AG20443 (cell line): Measurements from ENCODE around the gene FGF12.

Source experiments
- DNase-seq: peaks from one replicate; pipeline ENCODE4 v3.0.0; 2012; ENCODE audit warnings: low spot score, mixed read lengths

FGF12 gene

DNA sequence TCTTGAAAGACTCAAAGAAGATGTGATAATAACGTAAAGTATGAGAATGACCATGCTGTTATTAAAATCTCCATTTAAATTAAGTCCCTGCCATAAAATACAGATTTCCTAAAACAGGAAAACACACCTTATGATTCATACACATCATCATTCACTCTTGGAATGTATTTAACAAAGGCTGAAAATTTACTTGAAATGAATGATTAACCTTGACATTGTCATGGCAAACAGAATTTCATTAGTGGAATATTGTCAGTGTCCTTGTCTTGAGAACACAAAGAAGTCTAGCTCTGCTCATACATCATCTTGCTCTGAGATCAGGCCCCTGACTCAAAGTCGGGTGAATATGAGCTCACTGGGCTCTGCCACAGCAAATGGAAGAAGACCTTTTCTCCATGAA lies 313.9 kb downstream of the FGF12 start:
- no peak for DNase-seq

DNA sequence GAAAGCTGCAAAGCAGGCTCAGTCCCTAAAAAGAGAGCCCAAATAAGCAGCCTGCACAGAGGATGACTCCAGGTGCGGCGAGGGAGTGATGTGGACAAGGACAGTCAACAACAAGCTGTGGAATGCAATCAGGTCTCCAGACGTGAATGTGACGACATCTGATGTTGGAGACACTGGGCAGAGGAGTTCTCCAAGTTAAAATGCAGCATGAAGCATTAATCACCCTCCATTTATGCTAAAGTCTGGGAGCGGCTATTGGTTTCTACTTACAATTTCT lies 316.7 kb downstream of the FGF12 start:
- no peak for DNase-seq

DNA sequence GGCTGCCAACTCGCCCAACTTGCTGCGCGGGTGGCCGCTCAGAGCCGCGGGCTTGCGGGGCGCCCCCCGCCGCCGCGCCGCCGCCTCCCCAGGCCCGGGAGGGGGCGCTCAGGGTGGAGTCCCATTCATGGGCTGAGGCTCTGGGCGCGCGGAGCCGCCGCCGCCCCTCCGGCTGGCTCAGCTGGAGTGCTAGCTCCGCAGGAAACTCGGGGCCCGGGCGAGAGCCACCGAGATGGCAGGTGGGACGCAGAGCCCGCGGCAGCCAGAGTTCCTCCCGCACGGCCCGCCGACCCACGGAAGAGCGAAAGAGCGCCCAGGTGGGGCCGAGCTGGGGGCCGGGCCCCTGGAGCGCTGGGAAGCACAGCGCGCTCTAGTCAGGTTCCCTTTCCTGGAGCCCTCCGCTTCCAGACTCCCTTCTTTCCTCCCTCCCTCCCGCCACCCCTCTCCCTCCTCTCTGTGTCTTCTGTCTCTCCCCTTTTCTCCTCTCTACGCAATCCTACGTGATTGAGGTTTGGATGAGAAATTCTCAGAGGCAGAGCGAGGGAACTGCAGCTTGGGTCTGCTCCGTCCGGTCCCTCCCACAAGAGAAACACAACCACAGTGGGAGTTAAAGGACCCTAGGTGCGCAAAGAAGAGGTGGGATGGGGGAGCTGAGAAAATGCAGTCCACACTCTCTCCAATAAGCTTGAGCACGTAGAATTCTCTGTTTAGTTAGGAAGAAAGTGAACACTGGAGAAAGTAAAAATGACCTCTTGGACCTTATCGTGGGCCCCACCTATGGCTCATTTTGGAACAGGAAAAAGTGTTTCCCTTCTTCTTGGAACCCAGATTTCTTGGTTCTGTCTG lies 317.3 kb downstream of the FGF12 start:
- peak; percentile 27 for DNase-seq

DNA sequence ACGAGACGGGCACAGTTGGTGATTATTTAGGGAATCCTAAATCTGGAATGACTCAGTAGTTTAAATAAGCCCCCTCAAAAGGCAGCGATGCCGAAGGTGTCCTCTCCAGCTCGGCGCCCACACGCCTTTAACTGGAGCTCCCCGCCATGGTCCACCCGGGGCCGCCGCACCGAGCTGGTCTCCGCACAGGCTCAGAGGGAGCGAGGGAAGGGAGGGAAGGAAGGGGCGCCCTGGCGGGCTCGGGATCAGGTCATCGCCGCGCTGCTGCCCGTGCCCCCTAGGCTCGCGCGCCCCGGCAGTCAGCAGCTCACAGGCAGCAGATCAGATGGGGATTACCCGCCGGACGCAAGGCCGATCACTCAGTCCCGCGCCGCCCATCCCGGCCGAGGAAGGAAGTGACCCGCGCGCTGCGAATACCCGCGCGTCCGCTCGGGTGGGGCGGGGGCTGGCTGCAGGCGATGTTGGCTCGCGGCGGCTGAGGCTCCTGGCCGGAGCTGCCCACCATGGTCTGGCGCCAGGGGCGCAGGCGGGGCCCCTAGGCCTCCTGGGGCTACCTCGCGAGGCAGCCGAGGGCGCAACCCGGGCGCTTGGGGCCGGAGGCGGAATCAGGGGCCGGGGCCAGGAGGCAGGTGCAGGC lies 318.0 kb downstream of the FGF12 start:
- DNase-seq, result peak; percentile 53

DNA sequence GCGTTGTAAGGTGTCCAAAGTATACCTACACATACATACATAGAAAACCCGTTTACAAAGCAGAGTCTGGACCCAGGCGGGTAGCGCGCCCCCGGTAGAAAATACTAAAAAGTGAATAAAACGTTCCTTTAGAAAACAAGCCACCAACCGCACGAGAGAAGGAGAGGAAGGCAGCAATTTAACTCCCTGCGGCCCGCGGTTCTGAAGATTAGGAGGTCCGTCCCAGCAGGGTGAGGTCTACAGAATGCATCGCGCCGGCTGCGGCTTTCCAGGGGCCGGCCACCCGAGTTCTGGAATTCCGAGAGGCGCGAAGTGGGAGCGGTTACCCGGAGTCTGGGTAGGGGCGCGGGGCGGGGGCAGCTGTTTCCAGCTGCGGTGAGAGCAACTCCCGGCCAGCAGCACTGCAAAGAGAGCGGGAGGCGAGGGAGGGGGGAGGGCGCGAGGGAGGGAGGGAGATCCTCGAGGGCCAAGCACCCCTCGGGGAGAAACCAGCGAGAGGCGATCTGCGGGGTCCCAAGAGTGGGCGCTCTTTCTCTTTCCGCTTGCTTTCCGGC lies 318.6 kb downstream of the FGF12 start:
- DNase-seq, result peak; percentile 11

DNA sequence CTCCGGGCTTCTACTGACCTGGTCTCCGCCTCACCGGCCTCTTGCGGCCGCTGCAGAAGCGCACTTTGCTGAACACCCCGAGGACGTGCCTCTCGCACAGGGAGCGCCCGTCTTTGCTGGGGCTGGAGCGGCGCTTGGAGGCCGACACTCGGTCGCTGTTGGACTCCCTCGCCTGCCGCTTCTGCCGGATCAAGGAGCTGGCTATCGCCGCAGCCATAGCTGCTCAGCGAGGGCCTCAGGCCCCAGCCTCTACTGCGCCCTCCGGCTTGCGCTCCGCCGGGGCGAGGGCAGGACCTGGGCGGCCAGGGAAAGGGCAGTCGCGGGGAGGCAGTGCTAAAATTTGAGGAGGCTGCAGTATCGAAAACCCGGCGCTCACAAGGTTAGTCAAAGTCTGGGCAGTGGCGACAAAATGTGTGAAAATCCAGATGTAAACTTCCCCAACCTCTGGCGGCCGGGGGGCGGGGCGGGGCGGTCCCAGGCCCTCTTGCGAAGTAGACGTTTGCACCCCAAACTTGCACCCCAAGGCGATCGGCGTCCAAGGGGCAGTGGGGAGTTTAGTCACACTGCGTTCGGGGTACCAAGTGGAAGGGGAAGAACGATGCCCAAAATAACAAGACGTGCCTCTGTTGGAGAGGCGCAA lies 319.2 kb downstream of the FGF12 start:
- DNase-seq, result peak; percentile 39

DNA sequence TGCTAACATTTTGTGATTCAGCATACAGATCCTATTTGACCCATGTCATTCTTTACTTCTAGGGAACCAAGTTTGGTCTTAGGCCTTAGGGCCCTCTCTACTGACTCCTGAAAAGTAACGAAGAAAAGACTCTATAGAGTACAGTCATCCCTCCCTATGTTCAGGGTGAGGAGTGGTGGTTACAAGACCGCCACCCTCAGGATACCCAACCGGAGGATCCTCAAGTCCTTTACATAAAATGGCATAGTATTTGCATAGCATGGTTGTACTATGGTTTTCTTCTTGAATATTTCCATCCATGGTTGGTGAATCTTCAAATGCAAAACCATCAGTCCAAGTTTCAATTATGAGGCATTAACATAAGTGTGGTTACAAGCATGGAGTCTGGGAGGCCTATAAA lies 327.6 kb downstream of the FGF12 start:
- no peak for DNase-seq

DNA sequence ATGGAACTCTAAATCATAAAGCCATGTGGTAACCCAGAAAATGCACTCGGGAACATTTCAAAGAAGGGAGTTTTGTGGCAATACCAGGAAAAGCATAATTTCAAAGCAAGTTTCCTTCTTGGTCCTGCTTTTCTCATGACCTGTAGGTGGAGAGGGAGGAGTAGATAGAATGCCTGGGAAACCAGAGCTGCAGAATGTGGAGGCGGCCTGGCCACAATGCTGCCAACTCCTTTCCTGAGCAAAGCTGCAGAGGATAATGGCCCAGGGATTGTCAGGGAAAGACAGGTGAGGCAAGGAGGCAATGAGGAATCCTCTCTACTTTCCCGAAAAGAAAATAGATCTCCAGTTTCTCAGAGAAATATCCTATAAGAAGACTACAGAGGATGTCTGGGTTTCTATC lies 330.3 kb downstream of the FGF12 start:
- DNase-seq, result no peak

DNA sequence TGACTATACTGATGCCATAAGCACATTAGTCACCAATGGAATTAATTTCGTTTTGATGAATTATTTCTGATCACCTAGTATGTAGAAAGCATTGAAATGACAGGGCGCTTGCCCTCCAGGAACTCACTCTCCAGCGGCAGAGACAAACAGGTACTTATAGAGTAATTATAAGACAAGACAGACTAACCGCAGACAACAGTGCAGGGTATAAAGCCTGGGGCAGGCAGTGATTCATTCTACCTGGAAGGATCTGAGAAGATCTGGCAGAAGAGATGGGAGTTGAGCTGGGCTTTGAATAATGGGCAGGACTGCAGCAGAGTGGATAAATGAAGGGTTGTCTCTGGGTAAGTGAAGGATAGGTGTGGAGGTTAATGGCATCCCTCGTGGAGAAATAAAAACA lies 331.8 kb downstream of the FGF12 start:
- no peak for DNase-seq

DNA sequence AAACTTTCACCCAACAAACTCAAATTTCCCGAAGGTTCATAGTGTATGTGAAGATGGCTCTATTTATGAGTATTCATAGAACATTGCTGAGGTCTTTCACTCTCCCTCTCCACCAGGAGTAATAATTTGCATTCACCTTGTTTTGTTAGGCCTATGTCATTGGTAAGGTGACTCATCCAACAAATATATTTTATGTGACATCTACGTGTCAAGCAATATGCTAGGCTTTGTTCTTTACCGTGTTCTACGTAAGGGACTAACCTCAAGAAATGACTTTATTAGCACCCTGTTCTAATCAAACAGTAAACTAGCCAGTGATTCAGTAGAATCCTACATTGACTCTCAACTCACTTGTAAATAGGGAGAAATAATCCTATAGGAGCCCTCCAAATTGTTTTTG lies 334.4 kb downstream of the FGF12 start:
- no peak for DNase-seq

DNA sequence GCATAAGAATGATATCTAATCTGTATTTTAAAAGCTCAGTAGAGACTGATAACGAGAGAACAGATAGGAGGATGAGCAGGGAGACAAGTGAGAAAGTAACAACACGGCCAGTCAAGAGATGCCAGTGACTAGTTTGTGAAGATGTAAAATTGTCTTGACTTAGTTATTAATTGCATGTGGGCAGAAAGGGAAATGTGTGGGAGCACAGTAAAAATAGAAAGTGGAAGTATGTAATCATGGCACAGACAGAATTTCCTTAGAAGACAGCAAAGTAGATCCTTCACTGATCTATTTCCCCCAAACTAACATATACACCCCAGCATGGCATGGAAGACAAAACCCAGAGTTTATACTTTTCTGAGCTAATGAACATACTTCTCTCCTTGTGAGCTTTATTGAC lies 344.5 kb downstream of the FGF12 start:
- no peak for DNase-seq

DNA sequence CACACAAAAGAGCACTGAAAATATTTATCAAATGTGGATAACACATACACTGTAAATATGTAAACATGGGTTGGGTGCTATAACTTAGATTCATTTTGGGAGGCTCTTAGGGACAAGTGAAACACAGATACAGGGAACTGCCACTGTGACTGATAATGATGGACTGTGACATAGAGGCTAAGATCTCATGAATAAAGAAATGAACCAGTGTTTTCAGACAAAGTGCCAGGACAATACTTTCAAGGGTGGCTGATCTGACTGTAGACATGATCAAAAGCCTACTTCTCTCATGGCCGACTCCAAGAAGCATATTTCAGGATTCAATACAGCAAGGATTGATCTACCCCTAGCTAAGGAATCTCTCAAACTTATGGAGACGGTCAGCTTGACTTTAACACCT lies 353.8 kb downstream of the FGF12 start:
- no peak for DNase-seq

DNA sequence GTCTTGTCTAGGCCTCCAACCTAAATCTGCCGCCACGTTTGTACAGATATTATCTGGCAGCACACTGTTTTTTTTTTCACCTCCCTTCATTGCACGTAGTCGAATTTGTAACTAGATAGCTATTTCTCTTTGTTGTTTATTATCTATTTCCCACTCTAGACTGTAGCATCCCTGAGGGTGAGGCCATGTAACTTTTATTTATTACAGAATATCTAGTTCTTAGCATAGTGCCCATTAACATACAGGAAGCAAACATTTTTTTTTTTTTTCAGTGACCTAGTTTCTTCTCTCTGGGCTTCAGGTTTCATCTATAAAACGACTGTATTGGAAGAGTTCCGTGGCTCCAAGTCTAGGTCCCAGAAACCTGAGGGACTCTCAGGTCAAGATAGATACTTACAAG lies 354.3 kb downstream of the FGF12 start:
- DNase-seq, result no peak

DNA sequence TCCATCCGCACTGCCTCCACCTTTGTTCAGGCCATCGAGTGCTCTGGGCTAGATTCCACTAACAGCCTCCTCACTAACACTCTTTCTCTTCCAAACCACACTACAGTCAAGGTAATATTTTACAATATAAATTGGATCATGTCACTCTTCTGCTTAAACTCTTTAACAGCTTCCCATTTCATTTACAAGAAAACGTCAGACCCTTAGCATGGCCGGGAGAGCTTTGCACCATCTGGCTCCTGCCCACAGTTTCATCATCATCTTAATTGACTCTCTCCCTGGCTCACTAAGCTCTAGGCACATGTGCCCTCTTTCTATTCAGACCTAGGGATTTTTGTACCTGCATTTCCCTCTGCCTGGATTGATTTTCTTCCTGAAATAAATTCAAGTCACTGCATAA lies 354.7 kb downstream of the FGF12 start:
- DNase-seq, result no peak

DNA sequence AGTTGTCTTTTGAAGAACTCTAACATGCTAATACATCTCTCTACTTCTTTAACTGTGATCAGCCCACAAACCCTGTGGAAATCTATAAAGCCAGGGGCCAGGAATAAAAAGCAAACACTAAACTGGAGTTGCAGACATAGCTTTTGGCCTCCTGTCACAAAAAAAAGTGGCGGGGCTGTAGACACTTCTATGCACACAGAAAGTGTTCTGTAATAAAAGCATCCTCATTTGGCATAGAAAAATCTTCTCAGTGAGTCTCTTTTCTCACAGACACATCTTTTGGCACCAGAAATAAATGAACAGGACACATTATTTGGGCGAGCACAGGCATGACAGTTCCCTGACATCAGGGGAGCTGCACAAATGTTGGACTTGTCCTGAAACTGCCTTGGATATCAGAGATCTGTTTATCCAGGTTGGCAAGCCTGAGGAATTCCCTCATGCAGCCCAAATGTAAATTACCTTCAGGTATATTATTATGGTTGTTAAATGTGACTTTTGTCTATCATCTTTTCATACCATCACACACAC lies 355.4 kb downstream of the FGF12 start:
- no peak for DNase-seq

DNA sequence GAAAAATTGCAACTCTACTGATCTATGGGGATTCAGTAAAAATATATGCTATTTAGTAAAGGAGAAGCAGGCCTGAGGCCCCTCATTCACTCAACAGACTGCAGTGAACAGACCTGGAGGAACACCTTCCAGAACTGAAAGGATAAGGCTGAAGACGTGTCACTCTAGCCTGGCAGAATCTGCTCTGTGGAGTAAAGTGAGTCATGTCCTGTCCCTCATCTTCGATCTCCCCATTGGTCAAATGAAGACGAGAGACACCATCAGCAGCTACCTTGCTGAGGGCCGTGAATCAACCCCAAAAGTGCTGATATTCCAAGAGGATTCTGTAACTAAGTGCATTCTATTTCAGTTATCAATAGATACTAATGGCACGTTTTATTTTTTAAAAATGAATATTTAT lies 359.7 kb downstream of the FGF12 start:
- DNase-seq, result no peak

DNA sequence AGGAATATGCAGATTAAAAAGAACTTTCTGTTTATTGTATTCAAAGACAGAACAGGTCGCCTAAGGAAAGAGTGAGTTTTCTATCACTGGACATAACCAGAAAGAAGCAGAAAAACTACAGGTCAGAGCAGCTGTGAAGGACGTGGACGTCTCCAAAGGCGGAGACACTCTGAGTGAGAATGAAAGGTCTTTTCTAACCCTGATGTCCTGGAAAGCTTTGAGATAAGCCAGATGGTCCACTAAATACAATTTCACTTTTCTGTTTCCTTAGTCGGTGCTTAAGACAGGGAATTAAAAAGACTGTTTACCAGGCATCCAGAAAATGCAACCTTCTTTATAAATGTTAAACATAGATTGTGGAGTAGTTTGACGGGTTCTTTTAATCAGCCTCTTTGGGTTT lies 360.4 kb downstream of the FGF12 start:
- no peak for DNase-seq

DNA sequence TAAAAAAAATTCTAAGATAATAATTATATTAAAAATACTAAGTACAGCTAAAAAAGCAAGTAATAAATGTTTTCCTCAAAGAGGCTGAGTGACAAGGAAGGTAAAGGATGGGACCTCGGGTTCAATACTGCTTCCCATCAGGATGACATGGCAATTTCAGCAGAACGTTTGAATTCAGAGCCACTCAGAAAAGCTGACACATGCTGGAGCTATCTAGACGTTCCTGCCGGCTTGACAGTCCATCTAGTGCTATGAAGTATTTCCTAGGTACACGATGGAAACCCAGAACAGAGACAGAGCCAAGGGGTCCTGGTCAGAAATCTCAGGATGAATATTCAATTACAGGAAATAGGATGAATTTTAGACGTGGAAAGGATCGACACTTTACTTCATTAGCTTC lies 361.8 kb downstream of the FGF12 start:
- DNase-seq, result no peak

DNA sequence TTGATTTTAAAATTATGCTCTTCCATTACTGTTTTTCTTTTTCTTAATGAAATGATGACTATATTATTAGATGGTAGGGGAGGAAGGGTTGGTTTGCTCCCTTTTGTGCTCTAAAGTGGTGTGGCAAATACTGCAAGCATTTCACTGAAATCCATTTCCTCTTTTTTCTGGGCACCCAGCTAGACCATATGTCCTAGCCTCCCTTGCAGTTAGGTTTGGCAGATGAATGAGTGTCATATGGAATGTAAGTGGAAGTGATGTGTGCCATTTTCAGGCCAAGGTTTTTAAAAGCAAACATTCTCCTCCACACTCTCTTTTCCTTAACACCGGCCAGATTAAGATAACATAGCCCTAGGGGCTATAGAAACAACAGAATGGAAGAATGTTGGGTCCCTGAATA lies 363.0 kb downstream of the FGF12 start:
- DNase-seq, result no peak

DNA sequence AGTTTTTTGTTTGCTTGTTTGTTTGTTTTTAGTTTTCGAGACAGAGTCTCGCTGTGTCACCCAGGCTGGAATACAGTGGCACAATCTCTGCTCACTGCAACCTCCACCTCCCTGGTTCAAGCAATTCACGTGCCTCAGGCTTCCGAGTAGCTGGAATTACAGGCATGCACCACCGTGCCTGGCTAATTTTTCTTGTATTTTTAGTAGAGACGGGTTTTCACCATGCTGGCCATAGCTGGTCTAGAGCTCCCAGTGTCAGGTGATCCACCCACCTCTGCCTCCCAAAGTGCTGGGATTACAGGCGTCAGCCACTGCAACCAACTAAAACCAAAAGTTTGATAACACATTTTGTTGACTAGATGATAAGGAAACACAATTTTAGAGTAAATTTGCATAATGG lies 372.7 kb downstream of the FGF12 start:
- DNase-seq, result no peak

DNA sequence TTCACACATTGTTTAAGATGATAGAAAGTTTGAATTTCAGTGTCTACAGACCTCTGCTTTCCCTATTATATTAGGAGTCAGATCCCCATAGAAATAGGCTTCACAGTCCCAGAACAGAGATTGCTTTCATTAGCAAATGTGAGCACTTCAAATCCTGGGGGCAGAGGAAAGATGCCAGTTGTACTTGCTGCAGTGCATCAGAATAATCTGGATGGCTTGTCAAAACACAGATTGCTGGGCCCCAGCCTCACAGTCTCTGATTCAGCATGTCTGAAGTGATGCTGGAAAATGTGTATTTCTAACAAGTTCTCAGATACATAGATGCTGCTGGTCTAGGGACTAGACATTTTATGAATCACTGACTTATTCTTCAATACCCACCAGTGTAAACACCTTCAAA lies 375.2 kb downstream of the FGF12 start:
- DNase-seq, result no peak

DNA sequence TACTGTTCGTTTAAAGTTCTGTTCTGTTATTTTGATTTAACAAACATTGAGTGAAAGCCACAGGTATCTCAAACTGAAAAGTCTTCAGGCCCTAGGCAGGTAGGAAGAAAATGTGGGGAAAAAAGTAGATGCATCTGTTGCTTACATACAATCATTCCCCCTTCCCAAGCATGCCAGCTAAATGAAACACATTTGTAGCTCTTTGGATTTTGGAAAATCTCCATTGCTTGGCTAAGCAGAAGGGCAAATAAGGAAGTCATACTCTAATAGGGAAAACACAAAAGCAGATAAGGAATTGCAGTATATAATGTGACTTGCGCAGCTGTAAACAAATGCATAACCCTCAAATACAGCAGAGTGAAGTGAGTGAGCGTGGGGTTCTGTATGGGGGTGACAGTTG lies 375.9 kb downstream of the FGF12 start:
- no peak for DNase-seq

DNA sequence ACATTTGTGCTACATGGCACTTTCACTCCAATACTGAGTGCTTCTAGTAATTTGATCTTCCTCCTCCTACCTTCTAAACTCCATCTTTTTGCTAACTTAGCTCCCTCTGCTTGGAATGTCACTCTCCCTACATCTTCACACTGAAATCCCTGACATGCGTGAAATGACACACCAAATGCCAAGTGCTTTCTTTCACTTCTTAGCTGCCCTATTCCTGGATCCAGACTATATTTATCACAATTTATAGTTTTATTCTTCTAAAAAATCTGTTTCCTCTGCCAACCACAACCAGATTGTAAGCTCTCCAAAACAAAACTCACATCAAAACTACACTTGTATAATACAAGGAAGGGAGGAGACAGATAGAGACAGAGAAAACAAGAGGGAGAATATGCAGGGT lies 387.3 kb downstream of the FGF12 start:
- no peak for DNase-seq
